SK-N-SH (cell line): ENCODE results near the gene FRMD3.

Source experiments
- ELF1 ChIP-seq: IDR thresholded peaks from 2 replicates; pipeline ENCODE4 v1.4.0; 2012
- POLR2AphosphoS5 ChIP-seq: IDR thresholded peaks from 2 replicates; pipeline ENCODE4 v1.6.1; 2012; ENCODE audit warnings: low read depth, low read length
- SIN3A ChIP-seq: IDR thresholded peaks from 2 replicates; pipeline ENCODE4 v1.6.1; 2012; ENCODE audit warnings: low read depth, mild to moderate bottlenecking, low read length, moderate library complexity, borderline replicate concordance
- TF ChIP-seq, protein P1 (sequence below): fragments of 200-600 bp; sonication (generic); IDR thresholded peaks from 2 replicates; pipeline ENCODE4 v1.6.1; 2017; ENCODE audit warnings: antibody characterized with exemption, mild to moderate bottlenecking, moderate library complexity

GRCh38 chr9:83557317-83557716 lies 19.1 kb upstream of the FRMD3 start:
- no peak for TF ChIP-seq POLR2AphosphoS5
- no peak for TF ChIP-seq SIN3A
- TF ChIP-seq, protein P1, sequence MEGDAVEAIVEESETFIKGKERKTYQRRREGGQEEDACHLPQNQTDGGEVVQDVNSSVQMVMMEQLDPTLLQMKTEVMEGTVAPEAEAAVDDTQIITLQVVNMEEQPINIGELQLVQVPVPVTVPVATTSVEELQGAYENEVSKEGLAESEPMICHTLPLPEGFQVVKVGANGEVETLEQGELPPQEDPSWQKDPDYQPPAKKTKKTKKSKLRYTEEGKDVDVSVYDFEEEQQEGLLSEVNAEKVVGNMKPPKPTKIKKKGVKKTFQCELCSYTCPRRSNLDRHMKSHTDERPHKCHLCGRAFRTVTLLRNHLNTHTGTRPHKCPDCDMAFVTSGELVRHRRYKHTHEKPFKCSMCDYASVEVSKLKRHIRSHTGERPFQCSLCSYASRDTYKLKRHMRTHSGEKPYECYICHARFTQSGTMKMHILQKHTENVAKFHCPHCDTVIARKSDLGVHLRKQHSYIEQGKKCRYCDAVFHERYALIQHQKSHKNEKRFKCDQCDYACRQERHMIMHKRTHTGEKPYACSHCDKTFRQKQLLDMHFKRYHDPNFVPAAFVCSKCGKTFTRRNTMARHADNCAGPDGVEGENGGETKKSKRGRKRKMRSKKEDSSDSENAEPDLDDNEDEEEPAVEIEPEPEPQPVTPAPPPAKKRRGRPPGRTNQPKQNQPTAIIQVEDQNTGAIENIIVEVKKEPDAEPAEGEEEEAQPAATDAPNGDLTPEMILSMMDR = no peak
- TF ChIP-seq ELF1 = no peak
